ENCODE data around the gene ANKRD50. TPM values are rescaled to one million over a fixed set of nuclear protein-coding genes. Genes with fewer than 3 reads are reported as not detected.

The ANKRD50 gene
- total RNA-seq, 1 donor from 2014 or later, result 29.4 TPM

- H3K36me3 ChIP-seq (ENCODE audit: insufficient read depth, low read length), result peaks cover 10% of the 10 kb centered on the region
- no peak overlapping the region for H3K4me3 Mint-ChIP-seq (ENCODE audit: unreplicated experiment)
- no peak overlapping the region for H3K4me2 ChIP-seq (ENCODE audit: low read length)
- DNase-seq (ENCODE audit: low read depth) (no peak), FAIRE-seq (no peak)
- no peak overlapping the region for H3K27ac Mint-ChIP-seq (ENCODE audit: unreplicated experiment)
- H3K36me3 Mint-ChIP-seq (ENCODE audit: low read depth, unreplicated experiment), result peaks cover 3% of the 10 kb centered on the region
- H3K9me3 Mint-ChIP-seq (ENCODE audit: unreplicated experiment), result no peaks in the 10 kb centered on the region
- peaks cover 13% of the 10 kb centered on the region for H3K4me1 ChIP-seq (ENCODE audit: insufficient read depth, low read length)
- H3K27me3 Mint-ChIP-seq (ENCODE audit: low read depth, unreplicated experiment), result no peaks in the 10 kb centered on the region
- no peak overlapping the region for H3K9ac ChIP-seq (ENCODE audit: low read length)
- no peak overlapping the region for H2AFZ ChIP-seq (ENCODE audit: low read depth, low read length)
- peaks cover 27% of the 10 kb centered on the region for H3K4me1 Mint-ChIP-seq (ENCODE audit: low read depth, unreplicated experiment)
- peaks cover 53% of the 10 kb centered on the region for H4K20me1 ChIP-seq (ENCODE audit: insufficient read depth, low read length)
- H3K79me2 ChIP-seq (ENCODE audit: insufficient read depth, low read length), result peaks cover 100% of the 10 kb centered on the region
- H3K27me3 ChIP-seq (ENCODE audit: insufficient read depth, low read length), result no peaks in the 10 kb centered on the region
- TF ChIP-seq EZH2 (IDR thresholded peaks at IDR 0.05; ENCODE audit: insufficient read depth, low read length), result no peak
- TF ChIP-seq CTCF (IDR thresholded peaks at IDR 0.05; ENCODE audit: insufficient read depth, low read depth, low read length), result no peak
- H3K4me3 ChIP-seq (ENCODE audit: insufficient read depth, low read depth, low read length), result no peak overlapping the region
- no peaks in the 10 kb centered on the region for H3K9me3 ChIP-seq (ENCODE audit: insufficient read depth, low read depth, low read length)
- H3K27ac ChIP-seq (ENCODE audit: low read depth, low read length), result no peak overlapping the region
Measured at GRCh38 chr4:124705393-124705792, 7.1 kb downstream of the ANKRD50 start.

DNA sequence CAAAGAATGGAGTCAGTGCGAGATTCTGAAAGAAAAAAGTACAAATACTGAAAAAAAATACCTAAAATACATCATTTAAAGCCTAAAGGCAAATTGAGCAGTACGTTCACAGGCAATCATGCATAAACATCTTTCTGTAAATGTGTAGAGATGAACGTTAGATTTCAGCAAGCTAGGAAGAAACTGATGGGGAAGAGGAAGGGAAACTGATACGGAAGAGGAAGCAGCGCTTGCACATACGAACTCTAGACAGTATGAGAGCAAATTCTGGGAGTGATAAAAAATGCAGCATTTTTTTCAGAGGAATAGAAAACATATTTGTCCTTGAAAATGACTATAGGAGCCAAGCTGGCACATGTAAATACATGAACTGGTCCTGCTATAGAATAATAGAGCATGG, 9.4 kb downstream of the ANKRD50 start:
- peaks cover under 1% of the 10 kb centered on the region for H3K4me1 ChIP-seq (ENCODE audit: insufficient read depth, low read length)
- peaks cover 11% of the 10 kb centered on the region for H3K36me3 ChIP-seq (ENCODE audit: insufficient read depth, low read length)
- TF ChIP-seq CTCF (IDR thresholded peaks at IDR 0.05; ENCODE audit: insufficient read depth, low read depth, low read length), result no peak
- no peak for TF ChIP-seq EZH2 (IDR thresholded peaks at IDR 0.05; ENCODE audit: insufficient read depth, low read length)
- Mint-ChIP-seq H3K36me3 (ENCODE audit: low read depth, unreplicated experiment) (peaks cover 5% of the 10 kb centered on the region), H3K27me3 (ENCODE audit: low read depth, unreplicated experiment) (no peaks in the 10 kb centered on the region), H3K9me3 (ENCODE audit: unreplicated experiment) (no peaks in the 10 kb centered on the region), H3K27ac (ENCODE audit: unreplicated experiment) (no peak overlapping the region), H3K4me1 (ENCODE audit: low read depth, unreplicated experiment) (peaks cover 14% of the 10 kb centered on the region), H3K4me3 (ENCODE audit: unreplicated experiment) (no peak overlapping the region)
- no peak for DNase-seq (ENCODE audit: low read depth)
- no peak overlapping the region for H3K9ac ChIP-seq (ENCODE audit: low read length)
- H3K9me3 ChIP-seq (ENCODE audit: insufficient read depth, low read depth, low read length), result no peaks in the 10 kb centered on the region
- peaks cover 99% of the 10 kb centered on the region for H3K79me2 ChIP-seq (ENCODE audit: insufficient read depth, low read length)
- no peak overlapping the region for H3K27ac ChIP-seq (ENCODE audit: low read depth, low read length)
- peaks cover 40% of the 10 kb centered on the region for H4K20me1 ChIP-seq (ENCODE audit: insufficient read depth, low read length)
- H3K27me3 ChIP-seq (ENCODE audit: insufficient read depth, low read length), result no peaks in the 10 kb centered on the region
- no peak for FAIRE-seq
- no peak overlapping the region for H3K4me3 ChIP-seq (ENCODE audit: insufficient read depth, low read depth, low read length)
- H3K4me2 ChIP-seq (ENCODE audit: low read length), result no peak overlapping the region
- H2AFZ ChIP-seq (ENCODE audit: low read depth, low read length), result no peak overlapping the region

- no peak for DNase-seq (ENCODE audit: low read depth)
- no peaks in the 10 kb centered on the region for H3K9me3 ChIP-seq (ENCODE audit: insufficient read depth, low read depth, low read length)
- Mint-ChIP-seq H3K9me3 (ENCODE audit: unreplicated experiment) (peaks cover 11% of the 10 kb centered on the region), H3K27ac (ENCODE audit: unreplicated experiment) (no peak overlapping the region), H3K36me3 (ENCODE audit: low read depth, unreplicated experiment) (peaks cover 20% of the 10 kb centered on the region), H3K27me3 (ENCODE audit: low read depth, unreplicated experiment) (no peaks in the 10 kb centered on the region), H3K4me3 (ENCODE audit: unreplicated experiment) (no peak overlapping the region), H3K4me1 (ENCODE audit: low read depth, unreplicated experiment) (peaks cover 5% of the 10 kb centered on the region)
- peaks cover 99% of the 10 kb centered on the region for H3K79me2 ChIP-seq (ENCODE audit: insufficient read depth, low read length)
- H4K20me1 ChIP-seq (ENCODE audit: insufficient read depth, low read length), result peaks cover 30% of the 10 kb centered on the region
- no peak for FAIRE-seq
- no peaks in the 10 kb centered on the region for H3K4me1 ChIP-seq (ENCODE audit: insufficient read depth, low read length)
- H3K36me3 ChIP-seq (ENCODE audit: insufficient read depth, low read length), result peaks cover 11% of the 10 kb centered on the region
- TF ChIP-seq CTCF (IDR thresholded peaks at IDR 0.05; ENCODE audit: insufficient read depth, low read depth, low read length) (no peak), EZH2 (IDR thresholded peaks at IDR 0.05; ENCODE audit: insufficient read depth, low read length) (no peak)
- no peak overlapping the region for H2AFZ ChIP-seq (ENCODE audit: low read depth, low read length)
- no peak overlapping the region for H3K4me3 ChIP-seq (ENCODE audit: insufficient read depth, low read depth, low read length)
- H3K27ac ChIP-seq (ENCODE audit: low read depth, low read length), result no peak overlapping the region
- no peak overlapping the region for H3K9ac ChIP-seq (ENCODE audit: low read length)
- no peaks in the 10 kb centered on the region for H3K27me3 ChIP-seq (ENCODE audit: insufficient read depth, low read length)
- no peak overlapping the region for H3K4me2 ChIP-seq (ENCODE audit: low read length)
Measured at GRCh38 chr4:124697441-124697840, 15.1 kb downstream of the ANKRD50 start.
